ENCODE measurements around the gene BOK. TPM values are rescaled to one million over a fixed set of nuclear protein-coding genes. Genes with fewer than 3 reads are reported as not detected.
A peak's percentile ranks its signal among the peaks of the same experiment; 100 is the strongest.
"Not testable (repeated sequence)": the region's sequence is repeated elsewhere in the genome, so short reads cannot be mapped to it uniquely, and the experiment has no call there.

The BOK gene
- total RNA-seq, 6 experiments from 2014 or later: 50.1 to 119 (median 90.5) TPM

DNA sequence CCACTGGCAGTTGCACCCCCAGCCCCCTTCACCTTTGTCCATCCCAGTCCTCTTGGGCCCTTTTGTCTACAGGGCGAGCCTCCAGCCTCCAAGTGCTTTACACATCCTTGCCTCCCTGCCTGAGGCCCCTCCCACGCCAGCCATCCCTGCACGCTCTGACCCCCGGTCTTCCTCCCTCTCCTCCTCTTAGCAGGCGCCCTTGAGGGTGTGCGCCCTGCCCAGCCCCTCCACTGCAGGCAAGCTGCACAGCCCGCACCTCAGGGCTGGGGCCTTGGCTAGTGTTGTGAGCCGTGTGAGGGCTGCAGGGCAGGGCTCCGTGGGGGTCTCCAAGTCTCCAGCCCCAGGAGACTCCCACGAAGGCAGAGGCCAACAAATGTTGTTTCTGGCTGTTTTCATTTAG lies 6.9 kb downstream of the BOK start:
- 62% methylated on average over 7 of the region's 10 CpGs for WGBS (ENCODE audit: insufficient coverage, low coverage, low lambda C conversion rate, missing lambda C conversion rate)

GRCh38 chr2:241566021-241566420 lies 7.5 kb downstream of the BOK start:
- intact Hi-C loops (cut with DNase I); H3K27ac ChIP-seq; H3K4me3 ChIP-seq; ATAC-seq; H3K27me3 ChIP-seq; H3K9me3 ChIP-seq: not testable (repeated sequence)
- Histone ChIP-seq H3K4me1 (peaks cover 0 to 21% (median 8%) of the 10 kb centered on the region in 4 donors), H3K36me3 (peaks cover 0 to 39% (median 19%) of the 10 kb centered on the region in 4 donors)
- 91% methylated on average over 11 of the region's 11 CpGs for WGBS (ENCODE audit: insufficient coverage, low coverage, low lambda C conversion rate, missing lambda C conversion rate)
- DNase-seq: peak in 1 of 3 donors; percentile 30

More for the DNA sequence above, 6.9 kb downstream of the BOK start:
- peaks cover 0 to 21% (median 8%) of the 10 kb centered on the region in 4 donors for H3K4me1 ChIP-seq
- H3K36me3 ChIP-seq: peaks cover 0 to 39% (median 19%) of the 10 kb centered on the region in 4 donors
- TF ChIP-seq POLR2A (IDR thresholded peaks at IDR 0.05): no peak
- DNase-seq (peak in 1 of 3 donors; percentile 50), ATAC-seq (no peak)
- no peak overlapping the region for H3K4me3 ChIP-seq
- no peaks in the 10 kb centered on the region for H3K27me3 ChIP-seq
- no peaks in the 10 kb centered on the region for H3K9me3 ChIP-seq
- no peak overlapping the region for H3K27ac ChIP-seq
- intact Hi-C loops (cut with DNase I): no loop called here

DNA sequence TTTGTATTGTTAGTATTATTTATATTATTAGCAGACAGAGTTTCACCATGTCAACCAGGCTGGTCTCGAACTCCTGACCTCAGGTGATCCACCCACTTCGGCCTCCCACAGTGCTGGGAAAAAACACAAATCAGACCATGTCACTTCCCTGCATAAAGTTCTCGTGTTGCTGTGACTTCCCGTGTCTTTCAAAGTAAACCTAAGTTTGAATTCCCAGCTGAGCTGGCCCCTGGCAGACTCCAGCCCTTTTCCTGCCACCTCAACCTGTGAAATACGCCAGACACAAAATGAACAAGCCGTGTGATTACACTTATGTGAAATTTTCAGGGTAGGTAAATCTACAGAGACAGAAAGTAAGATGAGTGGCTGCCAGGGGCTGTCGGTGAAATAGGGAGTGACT lies 7.9 kb downstream of the BOK start:
- WGBS (ENCODE audit: insufficient coverage, low coverage, low lambda C conversion rate, missing lambda C conversion rate): 76% methylated on average over 5 of the region's 7 CpGs
- Histone ChIP-seq H3K27ac (no peak overlapping the region), H3K36me3 (peaks cover 0 to 41% (median 19%) of the 10 kb centered on the region in 4 donors), H3K27me3 (no peaks in the 10 kb centered on the region), H3K9me3 (no peaks in the 10 kb centered on the region), H3K4me3 (no peak overlapping the region), H3K4me1 (peaks cover 0 to 21% (median 8%) of the 10 kb centered on the region in 4 donors)
- ATAC-seq (no peak), DNase-seq (peak in 1 of 3 donors; percentile 2)
- intact Hi-C loops (cut with DNase I): no loop called here
- TF ChIP-seq, protein P1, sequence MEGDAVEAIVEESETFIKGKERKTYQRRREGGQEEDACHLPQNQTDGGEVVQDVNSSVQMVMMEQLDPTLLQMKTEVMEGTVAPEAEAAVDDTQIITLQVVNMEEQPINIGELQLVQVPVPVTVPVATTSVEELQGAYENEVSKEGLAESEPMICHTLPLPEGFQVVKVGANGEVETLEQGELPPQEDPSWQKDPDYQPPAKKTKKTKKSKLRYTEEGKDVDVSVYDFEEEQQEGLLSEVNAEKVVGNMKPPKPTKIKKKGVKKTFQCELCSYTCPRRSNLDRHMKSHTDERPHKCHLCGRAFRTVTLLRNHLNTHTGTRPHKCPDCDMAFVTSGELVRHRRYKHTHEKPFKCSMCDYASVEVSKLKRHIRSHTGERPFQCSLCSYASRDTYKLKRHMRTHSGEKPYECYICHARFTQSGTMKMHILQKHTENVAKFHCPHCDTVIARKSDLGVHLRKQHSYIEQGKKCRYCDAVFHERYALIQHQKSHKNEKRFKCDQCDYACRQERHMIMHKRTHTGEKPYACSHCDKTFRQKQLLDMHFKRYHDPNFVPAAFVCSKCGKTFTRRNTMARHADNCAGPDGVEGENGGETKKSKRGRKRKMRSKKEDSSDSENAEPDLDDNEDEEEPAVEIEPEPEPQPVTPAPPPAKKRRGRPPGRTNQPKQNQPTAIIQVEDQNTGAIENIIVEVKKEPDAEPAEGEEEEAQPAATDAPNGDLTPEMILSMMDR (IDR thresholded peaks at IDR 0.05): no peak
- no peak for TF ChIP-seq POLR2A (IDR thresholded peaks at IDR 0.05)

GRCh38 chr2:241567266-241567665 lies 8.7 kb downstream of the BOK start:
- H3K9me3 ChIP-seq; H3K4me3 ChIP-seq; H3K27me3 ChIP-seq; ATAC-seq; H3K27ac ChIP-seq; intact Hi-C loops (cut with DNase I): not testable (repeated sequence)
- H3K4me1 ChIP-seq: peaks cover 0 to 16% (median 5%) of the 10 kb centered on the region in 4 donors
- WGBS (ENCODE audit: insufficient coverage, low coverage, low lambda C conversion rate, missing lambda C conversion rate): 98% methylated on average over 8 of the region's 15 CpGs
- peak in 2 of 3 donors; percentile 7 to 38 for DNase-seq
- H3K36me3 ChIP-seq: peaks cover 0 to 49% (median 21%) of the 10 kb centered on the region in 4 donors

- ATAC-seq: no peak
- H3K36me3 ChIP-seq: peaks cover 0 to 48% (median 19%) of the 10 kb centered on the region in 4 donors
- no peak overlapping the region for H3K4me3 ChIP-seq
- no peaks in the 10 kb centered on the region for H3K9me3 ChIP-seq
- TF ChIP-seq POLR2A (IDR thresholded peaks at IDR 0.05): no peak
- TF ChIP-seq, protein P1 (IDR thresholded peaks at IDR 0.05): no peak
- peaks cover 0 to 13% (median 4%) of the 10 kb centered on the region in 4 donors for H3K4me1 ChIP-seq
- WGBS (ENCODE audit: insufficient coverage, low coverage, low lambda C conversion rate, missing lambda C conversion rate): 89% methylated on average over 4 of the region's 8 CpGs
- intact Hi-C loops (cut with DNase I): no loop called here
- DNase-seq: peak in 2 of 3 donors; percentile 8 to 39
- no peak overlapping the region for H3K27ac ChIP-seq
- H3K27me3 ChIP-seq: no peaks in the 10 kb centered on the region
Observed at GRCh38 chr2:241567776-241568175, 9.2 kb downstream of the BOK start.

- intact Hi-C loops (cut with DNase I): no loop called here
- 100% methylated on average over 1 of the region's 4 CpGs for WGBS (ENCODE audit: insufficient coverage, low coverage, low lambda C conversion rate, missing lambda C conversion rate)
- ATAC-seq (no peak), DNase-seq (peak in 2 of 3 donors; percentile 13 to 31)
- TF ChIP-seq, protein P1 (IDR thresholded peaks at IDR 0.05): no peak
- no peak for TF ChIP-seq POLR2A (IDR thresholded peaks at IDR 0.05)
- H3K4me1 ChIP-seq: peaks cover 0 to 4% (median 0%) of the 10 kb centered on the region in 4 donors
- no peak overlapping the region for H3K27ac ChIP-seq
- H3K9me3 ChIP-seq: no peaks in the 10 kb centered on the region
- peaks cover 0 to 47% (median 20%) of the 10 kb centered on the region in 4 donors for H3K36me3 ChIP-seq
- H3K4me3 ChIP-seq: no peak overlapping the region
- no peaks in the 10 kb centered on the region for H3K27me3 ChIP-seq
Observed at GRCh38 chr2:241568726-241569125, 10.2 kb downstream of the BOK start.
